ENCODE measurements around the gene TIMM10B. TPM values are rescaled to one million over a fixed set of nuclear protein-coding genes. Genes with fewer than 3 reads are reported as not detected.

The TIMM10B gene
- total and polyA plus RNA-seq, 4 donors, result 20.5 to 43.4 (median 32.0) TPM

DNA sequence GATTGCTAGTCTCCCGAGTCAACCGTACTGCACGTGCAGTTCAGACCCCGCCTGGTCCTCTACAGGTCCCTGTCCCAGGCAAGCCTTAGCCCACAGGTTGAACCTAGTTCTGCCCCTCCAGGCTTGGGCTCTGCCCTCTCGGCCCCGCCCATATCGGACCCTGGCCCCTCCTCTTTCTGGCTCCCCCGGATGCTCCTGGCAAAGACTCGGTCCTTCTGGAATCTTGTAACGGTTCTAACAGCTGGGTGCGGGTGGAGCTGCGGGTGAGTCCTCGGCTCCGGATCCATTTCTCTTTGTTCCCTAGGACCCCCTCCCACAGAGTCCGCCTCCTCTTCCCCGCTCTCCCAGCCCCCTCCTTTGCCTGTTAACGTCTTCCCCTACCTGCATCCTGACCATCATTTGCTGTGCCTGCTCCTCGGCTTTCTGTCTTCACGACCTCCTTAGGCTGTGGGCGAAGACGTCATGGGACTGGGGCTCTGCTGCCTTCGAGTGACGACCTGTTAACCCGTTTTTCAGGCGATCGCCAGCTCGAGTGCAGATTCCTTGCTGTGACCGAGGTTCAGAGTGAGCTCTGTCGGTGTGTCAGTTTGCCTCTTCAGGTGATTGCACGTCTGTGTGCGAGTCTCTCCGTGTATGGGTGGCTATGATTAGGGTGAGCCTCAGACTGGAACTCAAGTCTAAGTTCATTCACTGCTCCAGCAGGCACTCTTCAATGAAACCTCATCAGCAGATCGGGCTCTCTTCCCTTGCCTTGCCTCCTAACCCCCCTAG, 16.0 kb downstream of the TIMM10B start, which contains the start of gene DNHD1:
Gene DNHD1, plus strand, starts transcription at position 212 of the 771 bp plus-strand sequence. CDS start 936 bp downstream, outside the sequence.
- no peak for TF ChIP-seq CTCF (IDR thresholded peaks at IDR 0.05; ENCODE audit: control extremely low read depth, extremely low read depth)
- Histone ChIP-seq H3K27ac (ENCODE audit: low read depth in 1 of 2, low read length in 1 of 2) (peak within 1 kb of the TSS in 1 of 2 donors; percentile 8), H3K36me3 (ENCODE audit: control insufficient read depth in 4 of 4, insufficient read depth in 4 of 4, low read length in 4 of 4) (peaks cover 0 to 11% (median 1%) of the 10 kb centered on the region in 4 donors), H3K9me3 (ENCODE audit: control insufficient read depth in 4 of 4, insufficient read depth in 3 of 4, low read length in 3 of 4) (no peaks in the 10 kb centered on the region), H3K4me3 (no peak within 1 kb of the TSS), H3K9ac (ENCODE audit: insufficient read depth in 1 of 2, low read length in 2 of 2) (peak within 1 kb of the TSS; percentile 19 to 81), H3K4me1 (ENCODE audit: control insufficient read depth in 5 of 5, insufficient read depth in 5 of 5, low read length in 5 of 5) (peaks cover 0 to 9% (median 0%) of the 10 kb centered on the region in 5 donors), H3K27me3 (ENCODE audit: control insufficient read depth in 3 of 3, insufficient read depth in 3 of 3, low read length in 2 of 3) (no peaks in the 10 kb centered on the region)
- ATAC-seq (ENCODE audit: insufficient read depth, low FRiP score) (no peak), DNase-seq (peak; percentile 66 to 72 (median 71))
- 67 to 83% methylated on average over 33 of the region's 33 CpGs for WGBS, 2 donors

GRCh38 chr11:6498121-6498520, 16.8 kb downstream of the TIMM10B start:
- Histone ChIP-seq H3K4me3 (no peak overlapping the region), H3K9ac (ENCODE audit: insufficient read depth in 1 of 2, low read length in 2 of 2) (no peak overlapping the region), H3K27ac (ENCODE audit: low read depth in 1 of 2, low read length in 1 of 2) (peak overlapping the region in 1 of 2 donors; percentile 8), H3K4me1 (ENCODE audit: control insufficient read depth in 5 of 5, insufficient read depth in 5 of 5, low read length in 5 of 5) (peaks cover 0 to 9% (median 0%) of the 10 kb centered on the region in 5 donors), H3K27me3 (ENCODE audit: control insufficient read depth in 3 of 3, insufficient read depth in 3 of 3, low read length in 2 of 3) (no peaks in the 10 kb centered on the region), H3K36me3 (ENCODE audit: control insufficient read depth in 4 of 4, insufficient read depth in 4 of 4, low read length in 4 of 4) (peaks cover 2 to 17% (median 4%) of the 10 kb centered on the region in 4 donors), H3K9me3 (ENCODE audit: control insufficient read depth in 4 of 4, insufficient read depth in 3 of 4, low read length in 3 of 4) (no peaks in the 10 kb centered on the region)
- no peak for TF ChIP-seq CTCF (IDR thresholded peaks at IDR 0.05; ENCODE audit: control extremely low read depth, extremely low read depth)
- 75 to 91% methylated on average over 7 of the region's 7 CpGs for WGBS, 2 donors
- ATAC-seq (ENCODE audit: insufficient read depth, low FRiP score) (peak; percentile 60), DNase-seq (peak in 2 of 3 donors; percentile 14 to 40)

DNA sequence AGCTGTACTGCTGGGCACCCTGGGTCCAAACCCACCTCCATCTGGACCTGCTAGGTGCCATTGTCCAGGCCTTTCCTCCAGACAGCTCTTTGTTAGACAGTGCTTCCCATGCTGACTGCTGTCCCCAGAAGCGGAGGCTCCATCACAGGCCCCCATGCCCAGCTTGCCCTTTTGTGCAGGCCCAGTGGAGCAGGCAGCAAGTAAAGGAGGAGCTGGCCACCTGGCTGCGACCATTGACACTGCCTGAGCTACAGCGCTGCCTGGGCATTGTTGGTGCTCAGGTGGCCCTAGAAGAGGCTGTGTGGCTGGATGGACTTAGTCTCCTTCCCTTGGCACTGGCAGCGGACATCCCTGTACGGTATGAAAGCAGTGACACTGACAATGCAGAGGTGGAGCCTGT, 17.2 kb downstream of the TIMM10B start:
- ATAC-seq (ENCODE audit: insufficient read depth, low FRiP score) (no peak), DNase-seq (no peak)
- Histone ChIP-seq H3K9ac (ENCODE audit: insufficient read depth in 1 of 2, low read length in 2 of 2) (no peak overlapping the region), H3K9me3 (ENCODE audit: control insufficient read depth in 4 of 4, insufficient read depth in 3 of 4, low read length in 3 of 4) (no peaks in the 10 kb centered on the region), H3K4me3 (no peak overlapping the region), H3K27ac (ENCODE audit: low read depth in 1 of 2, low read length in 1 of 2) (no peak overlapping the region), H3K36me3 (ENCODE audit: control insufficient read depth in 4 of 4, insufficient read depth in 4 of 4, low read length in 4 of 4) (peaks cover 2 to 17% (median 6%) of the 10 kb centered on the region in 4 donors), H3K4me1 (ENCODE audit: control insufficient read depth in 5 of 5, insufficient read depth in 5 of 5, low read length in 5 of 5) (peaks cover 0 to 9% (median 0%) of the 10 kb centered on the region in 5 donors), H3K27me3 (ENCODE audit: control insufficient read depth in 3 of 3, insufficient read depth in 3 of 3, low read length in 2 of 3) (no peaks in the 10 kb centered on the region)
- no peak for TF ChIP-seq CTCF (IDR thresholded peaks at IDR 0.05; ENCODE audit: control extremely low read depth, extremely low read depth)
- 96 to 99% methylated on average over 5 of the region's 5 CpGs for WGBS, 2 donors
